Thyroid gland (tissue), 4 donors: ENCODE measurements around the gene PARM1.

ENCODE experiments used
- POLR2A ChIP-seq, 2 donors: fragments of 450-650 bp; IDR thresholded peaks; one replicate each; pipeline ENCODE4 v1.6.1; 2017; ENCODE audit warnings: antibody characterized with exemption in 2 of 2, mild to moderate bottlenecking in 2 of 2, moderate library complexity in 1 of 2
- TF ChIP-seq, protein P1 (sequence below), 6 experiments: fragments of 200-600 bp in 3 of 6; fragments of 450-650 bp in 3 of 6; sonication (generic) in 3 of 6; IDR thresholded peaks; one replicate each; pipeline ENCODE4 v1.5.1; 2016 to 2019; ENCODE audit warnings: antibody characterized with exemption in 6 of 6, mild to moderate bottlenecking in 2 of 6, inconsistent platforms in 1 of 6, moderate library complexity in 1 of 6

- TF ChIP-seq, protein P1, sequence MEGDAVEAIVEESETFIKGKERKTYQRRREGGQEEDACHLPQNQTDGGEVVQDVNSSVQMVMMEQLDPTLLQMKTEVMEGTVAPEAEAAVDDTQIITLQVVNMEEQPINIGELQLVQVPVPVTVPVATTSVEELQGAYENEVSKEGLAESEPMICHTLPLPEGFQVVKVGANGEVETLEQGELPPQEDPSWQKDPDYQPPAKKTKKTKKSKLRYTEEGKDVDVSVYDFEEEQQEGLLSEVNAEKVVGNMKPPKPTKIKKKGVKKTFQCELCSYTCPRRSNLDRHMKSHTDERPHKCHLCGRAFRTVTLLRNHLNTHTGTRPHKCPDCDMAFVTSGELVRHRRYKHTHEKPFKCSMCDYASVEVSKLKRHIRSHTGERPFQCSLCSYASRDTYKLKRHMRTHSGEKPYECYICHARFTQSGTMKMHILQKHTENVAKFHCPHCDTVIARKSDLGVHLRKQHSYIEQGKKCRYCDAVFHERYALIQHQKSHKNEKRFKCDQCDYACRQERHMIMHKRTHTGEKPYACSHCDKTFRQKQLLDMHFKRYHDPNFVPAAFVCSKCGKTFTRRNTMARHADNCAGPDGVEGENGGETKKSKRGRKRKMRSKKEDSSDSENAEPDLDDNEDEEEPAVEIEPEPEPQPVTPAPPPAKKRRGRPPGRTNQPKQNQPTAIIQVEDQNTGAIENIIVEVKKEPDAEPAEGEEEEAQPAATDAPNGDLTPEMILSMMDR (IDR thresholded peaks at IDR 0.05) = no peak
- TF ChIP-seq POLR2A (IDR thresholded peaks at IDR 0.05) = no peak
Measured at GRCh38 chr4:74982546-74983252, 49.8 kb downstream of the PARM1 start.
